ENCODE data around the gene RAPGEF2.

RAPGEF2 gene

GRCh38 chr4:159389756-159390155 is 286.9 kb downstream of the RAPGEF2 start:
- TF ChIP-seq CTCF (IDR thresholded peaks at IDR 0.05; ENCODE audit: low read depth, low read length, missing control alignments), result no peak
- no peak overlapping the region for H3K4me3 ChIP-seq (replicated peaks; ENCODE audit: low read depth, low read length)
- no peak for DNase-seq (ENCODE audit: extremely low read depth, low read depth)

GRCh38 chr4:159390648-159391047 is 287.8 kb downstream of the RAPGEF2 start:
- peak; percentile 89 for DNase-seq (ENCODE audit: extremely low read depth, low read depth)
- TF ChIP-seq CTCF (IDR thresholded peaks at IDR 0.05; ENCODE audit: low read depth, low read length, missing control alignments), result no peak
- no peak overlapping the region for H3K4me3 ChIP-seq (replicated peaks; ENCODE audit: low read depth, low read length)

GRCh38 chr4:159395693-159396092 is 292.8 kb downstream of the RAPGEF2 start:
- DNase-seq (ENCODE audit: extremely low read depth, low read depth), result no peak
- no peak for TF ChIP-seq CTCF (IDR thresholded peaks at IDR 0.05; ENCODE audit: low read depth, low read length, missing control alignments)
- no peak overlapping the region for H3K4me3 ChIP-seq (replicated peaks; ENCODE audit: low read depth, low read length)

- no peak overlapping the region for H3K4me3 ChIP-seq (replicated peaks; ENCODE audit: low read depth, low read length)
- DNase-seq (ENCODE audit: extremely low read depth, low read depth), result no peak
- no peak for TF ChIP-seq CTCF (IDR thresholded peaks at IDR 0.05; ENCODE audit: low read depth, low read length, missing control alignments)
These were observed 293.3 kb downstream of the RAPGEF2 start for GRCh38 chr4:159396151-159396550.

GRCh38 chr4:159398236-159398638 is 295.4 kb downstream of the RAPGEF2 start:
- no peak for TF ChIP-seq CTCF (IDR thresholded peaks at IDR 0.05; ENCODE audit: low read depth, low read length, missing control alignments)
- no peak for DNase-seq (ENCODE audit: extremely low read depth, low read depth)

GRCh38 chr4:159400558-159401225 is 297.8 kb downstream of the RAPGEF2 start:
- DNase-seq (ENCODE audit: extremely low read depth, low read depth), result no peak
- no peak for TF ChIP-seq CTCF (IDR thresholded peaks at IDR 0.05; ENCODE audit: low read depth, low read length, missing control alignments)
- no peak overlapping the region for H3K4me3 ChIP-seq (replicated peaks; ENCODE audit: low read depth, low read length)

More at GRCh38 chr4:159398236-159398638, 295.4 kb downstream of the RAPGEF2 start:
- no peak overlapping the region for H3K4me3 ChIP-seq (replicated peaks; ENCODE audit: low read depth, low read length)

GRCh38 chr4:159401226-159401712 is 298.4 kb downstream of the RAPGEF2 start:
- no peak for DNase-seq (ENCODE audit: extremely low read depth, low read depth)
- TF ChIP-seq CTCF (IDR thresholded peaks at IDR 0.05; ENCODE audit: low read depth, low read length, missing control alignments), result no peak
- H3K4me3 ChIP-seq (replicated peaks; ENCODE audit: low read depth, low read length), result no peak overlapping the region

All from HFF-Myc (cell line).